Activated CD8-positive, alpha-beta memory T cell treated with anti-CD3 and anti-CD28 coated beads, Interleukin-2, amount 50 U/mL, for 48 hours (primary cell): ENCODE data around the gene PLK1.
"Not testable (repeated sequence)": the region's sequence is repeated elsewhere in the genome, so short reads cannot be mapped to it uniquely, and the experiment has no call there.

ENCODE experiments used
- DNase-seq: peaks from one replicate; pipeline ENCODE4 v3.0.0-alpha.2; 2020

Gene PLK1

GRCh38 chr16:23711785-23712184 is 33.1 kb downstream of the PLK1 start:
- DNase-seq: no peak

- no peak for DNase-seq
Observed at GRCh38 chr16:23712976-23713375, 34.3 kb downstream of the PLK1 start, which contains the start of gene ERN2. Gene ERN2, minus strand, starts transcription at chr16:23713222. Its CDS starts 35 bp downstream, at chr16:23713187.

- no peak for DNase-seq
Observed at GRCh38 chr16:23716484-23716883, 37.8 kb downstream of the PLK1 start.

- not testable (repeated sequence) for DNase-seq
Observed at GRCh38 chr16:23722613-23723240, 44.0 kb downstream of the PLK1 start.

GRCh38 chr16:23724096-23724784 is 45.6 kb downstream of the PLK1 start:
- DNase-seq: no peak

GRCh38 chr16:23724785-23725131 is 46.1 kb downstream of the PLK1 start:
- no peak for DNase-seq

GRCh38 chr16:23726710-23727109 is 48.0 kb downstream of the PLK1 start:
- no peak for DNase-seq

GRCh38 chr16:23728112-23728477 is 49.4 kb downstream of the PLK1 start:
- DNase-seq: no peak

- no peak for DNase-seq
Observed at GRCh38 chr16:23729503-23730424, 51.1 kb downstream of the PLK1 start.

- no peak for DNase-seq
Observed at GRCh38 chr16:23734176-23734893, 55.6 kb downstream of the PLK1 start.

- DNase-seq: not testable (repeated sequence)
Observed at GRCh38 chr16:23737423-23738028, 58.8 kb downstream of the PLK1 start.

GRCh38 chr16:23739516-23739915 is 60.8 kb downstream of the PLK1 start:
- no peak for DNase-seq
